Measurements from ENCODE around the gene SYTL4. TPM values are rescaled to one million over a fixed set of nuclear protein-coding genes. Genes with fewer than 3 reads are reported as not detected.

Gene SYTL4
- total and polyA plus RNA-seq, 4 donors = 5.2 to 26.2 (median 10.2) TPM

- TF ChIP-seq JUND (IDR thresholded peaks at IDR 0.05) (no peak), HNF4A (conservative IDR thresholded peaks at IDR 0.05) (no peak), SP1 (IDR thresholded peaks at IDR 0.05) (no peak), RAD21 (IDR thresholded peaks at IDR 0.05) (no peak), RXRA (IDR thresholded peaks at IDR 0.05) (no peak), EGR1 (IDR thresholded peaks at IDR 0.05; ENCODE audit: low read depth in 2 of 2) (no peak), HNF4G (IDR thresholded peaks at IDR 0.05) (no peak), NR2F2 (IDR thresholded peaks at IDR 0.05) (no peak), ZBTB33 (IDR thresholded peaks at IDR 0.05) (no peak), MAX (IDR thresholded peaks at IDR 0.05) (no peak), TAF1 (conservative IDR thresholded peaks at IDR 0.05) (no peak), REST (IDR thresholded peaks at IDR 0.05) (no peak), GABPA (IDR thresholded peaks at IDR 0.05 in 1 of 2, conservative IDR thresholded peaks at IDR 0.05 in 1 of 2) (no peak), CTCF (IDR thresholded peaks at IDR 0.05; ENCODE audit: low read depth, low read length, missing input control) (no peak), YY1 (IDR thresholded peaks at IDR 0.05) (no peak), FOXA2 (IDR thresholded peaks at IDR 0.05) (no peak)
- H3K27ac ChIP-seq (ENCODE audit: low read depth in 1 of 2, low read length in 2 of 2) = no peak overlapping the region
- H3K27me3 ChIP-seq (ENCODE audit: control insufficient read depth in 4 of 4, insufficient read depth in 4 of 4, low read length in 3 of 4) = peaks cover 0 to 2% (median 0%) of the 10 kb centered on the region in 4 donors
- 76% methylated on average over 3 of the region's 3 CpGs for WGBS
- H3K9ac ChIP-seq (ENCODE audit: low read depth in 1 of 2, low read length in 2 of 2) = no peak overlapping the region
- H3K4me3 ChIP-seq (ENCODE audit: low read depth in 1 of 3, low read length in 3 of 3) = no peak overlapping the region
- DNase-seq (ENCODE audit: low spot score) = no peak
- no peaks in the 10 kb centered on the region for H3K9me3 ChIP-seq (ENCODE audit: control insufficient read depth in 4 of 4, low read length in 3 of 4)
- H3K4me1 ChIP-seq (ENCODE audit: control insufficient read depth in 4 of 4, insufficient read depth in 4 of 4, low read length in 3 of 4) = no peaks in the 10 kb centered on the region
- H3K36me3 ChIP-seq (ENCODE audit: control insufficient read depth in 4 of 4, insufficient read depth in 3 of 4, low read depth in 1 of 4, low read length in 3 of 4) = peaks cover 0 to 3% (median 1%) of the 10 kb centered on the region in 4 donors
Measured at GRCh38 chrX:100673397-100673953, 58.4 kb downstream of the SYTL4 start.

- Histone ChIP-seq H3K9me3 (ENCODE audit: control insufficient read depth in 4 of 4, low read length in 3 of 4) (no peaks in the 10 kb centered on the region), H3K27me3 (ENCODE audit: control insufficient read depth in 4 of 4, insufficient read depth in 4 of 4, low read length in 3 of 4) (peaks cover 0 to 2% (median 0%) of the 10 kb centered on the region in 4 donors), H3K9ac (ENCODE audit: low read depth in 1 of 2, low read length in 2 of 2) (no peak overlapping the region), H3K4me1 (ENCODE audit: control insufficient read depth in 4 of 4, insufficient read depth in 4 of 4, low read length in 3 of 4) (no peaks in the 10 kb centered on the region), H3K4me3 (ENCODE audit: low read depth in 1 of 3, low read length in 3 of 3) (no peak overlapping the region), H3K36me3 (ENCODE audit: control insufficient read depth in 4 of 4, insufficient read depth in 3 of 4, low read depth in 1 of 4, low read length in 3 of 4) (peaks cover 0 to 3% (median under 1%) of the 10 kb centered on the region in 4 donors), H3K27ac (ENCODE audit: low read depth in 1 of 2, low read length in 2 of 2) (no peak overlapping the region)
- 80% methylated on average over 3 of the region's 3 CpGs for WGBS
- DNase-seq (ENCODE audit: low spot score) = no peak
- no peak for TF ChIP-seq HNF4A (conservative IDR thresholded peaks at IDR 0.05)
- TF ChIP-seq GABPA (IDR thresholded peaks at IDR 0.05 in 1 of 2, conservative IDR thresholded peaks at IDR 0.05 in 1 of 2) = no peak
- TF ChIP-seq MAX (IDR thresholded peaks at IDR 0.05) = no peak
- no peak for TF ChIP-seq EGR1 (IDR thresholded peaks at IDR 0.05; ENCODE audit: low read depth in 2 of 2)
- TF ChIP-seq SP1 (IDR thresholded peaks at IDR 0.05) = no peak
- no peak for TF ChIP-seq ZBTB33 (IDR thresholded peaks at IDR 0.05)
- TF ChIP-seq FOXA1 (IDR thresholded peaks at IDR 0.05) = no peak
- TF ChIP-seq YY1 (IDR thresholded peaks at IDR 0.05) = no peak
- no peak for TF ChIP-seq CTCF (IDR thresholded peaks at IDR 0.05; ENCODE audit: low read depth, low read length, missing input control)
- no peak for TF ChIP-seq RXRA (IDR thresholded peaks at IDR 0.05)
- TF ChIP-seq HNF4G (IDR thresholded peaks at IDR 0.05) = no peak
- no peak for TF ChIP-seq NR2F2 (IDR thresholded peaks at IDR 0.05)
- no peak for TF ChIP-seq FOXA2 (IDR thresholded peaks at IDR 0.05)
- TF ChIP-seq RAD21 (IDR thresholded peaks at IDR 0.05) = no peak
Measured at GRCh38 chrX:100672966-100673365, 59.0 kb downstream of the SYTL4 start.
